ENCODE measurements around the gene EPB41L2.
"Not testable (repeated sequence)": the region's sequence is repeated elsewhere in the genome, so short reads cannot be mapped to it uniquely, and the experiment has no call there.

The EPB41L2 gene

GRCh38 chr6:130920969-130921368 is 142.1 kb downstream of the EPB41L2 start:
- DNase-seq (ENCODE audit: low read depth): no peak
- H3K4me3 ChIP-seq (ENCODE audit: control insufficient read depth, low read depth, low read length): no peak overlapping the region
- no peak for TF ChIP-seq CTCF (conservative IDR thresholded peaks at IDR 0.05; ENCODE audit: control insufficient read depth, insufficient read depth, low read depth, low read length)

- no peak for DNase-seq (ENCODE audit: low read depth)
- TF ChIP-seq CTCF (conservative IDR thresholded peaks at IDR 0.05; ENCODE audit: control insufficient read depth, insufficient read depth, low read depth, low read length): no peak
- H3K4me3 ChIP-seq (ENCODE audit: control insufficient read depth, low read depth, low read length): no peak overlapping the region
These were observed 144.9 kb downstream of the EPB41L2 start for GRCh38 chr6:130918171-130918570.

- DNase-seq (ENCODE audit: low read depth); H3K4me3 ChIP-seq (ENCODE audit: control insufficient read depth, low read depth, low read length): not testable (repeated sequence)
These were observed 147.4 kb downstream of the EPB41L2 start for GRCh38 chr6:130915606-130916005.

GRCh38 chr6:130913120-130913519 is 149.9 kb downstream of the EPB41L2 start:
- no peak overlapping the region for H3K4me3 ChIP-seq (ENCODE audit: control insufficient read depth, low read depth, low read length)
- no peak for DNase-seq (ENCODE audit: low read depth)
- no peak for TF ChIP-seq CTCF (conservative IDR thresholded peaks at IDR 0.05; ENCODE audit: control insufficient read depth, insufficient read depth, low read depth, low read length)

GRCh38 chr6:130912434-130912833 is 150.6 kb downstream of the EPB41L2 start:
- no peak for TF ChIP-seq CTCF (conservative IDR thresholded peaks at IDR 0.05; ENCODE audit: control insufficient read depth, insufficient read depth, low read depth, low read length)
- no peak overlapping the region for H3K4me3 ChIP-seq (ENCODE audit: control insufficient read depth, low read depth, low read length)
- no peak for DNase-seq (ENCODE audit: low read depth)

- TF ChIP-seq CTCF (conservative IDR thresholded peaks at IDR 0.05; ENCODE audit: control insufficient read depth, insufficient read depth, low read depth, low read length): no peak
- no peak overlapping the region for H3K4me3 ChIP-seq (ENCODE audit: control insufficient read depth, low read depth, low read length)
- DNase-seq (ENCODE audit: low read depth): no peak
These were observed 154.1 kb downstream of the EPB41L2 start for GRCh38 chr6:130908958-130909357.

GRCh38 chr6:130908188-130908587 is 154.9 kb downstream of the EPB41L2 start:
- H3K4me3 ChIP-seq (ENCODE audit: control insufficient read depth, low read depth, low read length): no peak overlapping the region
- no peak for TF ChIP-seq CTCF (conservative IDR thresholded peaks at IDR 0.05; ENCODE audit: control insufficient read depth, insufficient read depth, low read depth, low read length)
- peak; percentile 29 for DNase-seq (ENCODE audit: low read depth)

Data from fibroblast of mammary gland (primary cell).